Common myeloid progenitor, CD34-positive (primary cell): ENCODE results near the gene RASSF8.

Experiments used
- CTCF ChIA-PET: fragments of 350-600 bp; sonication (Branson Sonifier 250); formaldehyde crosslinking; loops from one replicate; lab custom pipeline; 2021; ENCODE audit warnings: antibody characterized with exemption; lab: Charles Lee
- POLR2A ChIA-PET: fragments of 350-600 bp; sonication (Branson Sonifier 250); formaldehyde crosslinking; loops from one replicate; lab custom pipeline; 2021; ENCODE audit warnings: antibody characterized with exemption; lab: Charles Lee
- DNase-seq, 3 donors: peaks; one replicate each; pipeline versions ENCODE4 v3.0.0 to v3.0.0-alpha.2; 2013
- H3K27ac ChIP-seq, 2 experiments: 1 replicate in 1 of 2; 2 replicates in 1 of 2; pipeline ENCODE4 v1.7.0; 2013; ENCODE audit warnings: inconsistent platforms in 2 of 2, low read length in 2 of 2, mild to moderate bottlenecking in 2 of 2, low read depth in 1 of 2, moderate library complexity in 1 of 2; ENCODE audit not compliant: severe bottlenecking in 2 of 2, insufficient read depth in 1 of 2, poor library complexity in 1 of 2
- H3K27me3 ChIP-seq, 5 experiments: replicated peaks in 2 of 5; 1 replicate in 3 of 5; 2 replicates in 2 of 5; pipeline versions ENCODE4 v1.6.1 to v1.7.0; 2013; ENCODE audit warnings: low read length in 4 of 5, mild to moderate bottlenecking in 2 of 5, moderate library complexity in 2 of 5, inconsistent platforms in 1 of 5; ENCODE audit not compliant: insufficient read depth in 5 of 5, control insufficient read depth in 4 of 5
- H3K36me3 ChIP-seq, 4 experiments: 1 replicate in 2 of 4; 2 replicates in 2 of 4; pipeline versions ENCODE4 v1.6.1 to v1.7.0; 2013; ENCODE audit warnings: low read length in 3 of 4, control low read depth in 1 of 4, mild to moderate bottlenecking in 1 of 4; ENCODE audit not compliant: control insufficient read depth in 4 of 4, insufficient read depth in 4 of 4
- H3K4me1 ChIP-seq, 4 experiments: 1 replicate in 3 of 4; 2 replicates in 1 of 4; pipeline versions ENCODE4 v1.6.1 to v1.7.1; 2013; ENCODE audit warnings: low read length in 3 of 4, mild to moderate bottlenecking in 3 of 4, control low read depth in 1 of 4, inconsistent platforms in 1 of 4, moderate library complexity in 1 of 4; ENCODE audit not compliant: control insufficient read depth in 4 of 4, insufficient read depth in 4 of 4; ENCODE audit errors: control extremely low read depth in 1 of 4
- H3K4me3 ChIP-seq, 7 experiments: 1 replicate in 4 of 7; 2 replicates in 3 of 7; pipeline versions ENCODE4 v1.5.1 to v1.7.0; 2013; ENCODE audit warnings: mild to moderate bottlenecking in 7 of 7, low read length in 6 of 7, moderate library complexity in 6 of 7, inconsistent platforms in 2 of 7, low read depth in 2 of 7, control low read depth in 1 of 7; ENCODE audit not compliant: insufficient read depth in 4 of 7, control insufficient read depth in 1 of 7; ENCODE audit errors: extremely low read depth in 1 of 7
- H3K9me3 ChIP-seq, 5 experiments: 1 replicate in 4 of 5; 2 replicates in 1 of 5; pipeline versions ENCODE4 v1.6.1 to v1.7.1; 2013; ENCODE audit warnings: low read length in 4 of 5, mild to moderate bottlenecking in 2 of 5, inconsistent platforms in 1 of 5, low read depth in 1 of 5, moderate library complexity in 1 of 5; ENCODE audit not compliant: control insufficient read depth in 4 of 5, insufficient read depth in 2 of 5; ENCODE audit errors: control extremely low read depth in 1 of 5
- WGBS: methylation state at CpG from one replicate; pipeline ENCODE4 v1.1.5; 2013; ENCODE audit not compliant: insufficient coverage; 5-methylcytosine and 5-hydroxymethylcytosine counted together

Gene RASSF8

DNA sequence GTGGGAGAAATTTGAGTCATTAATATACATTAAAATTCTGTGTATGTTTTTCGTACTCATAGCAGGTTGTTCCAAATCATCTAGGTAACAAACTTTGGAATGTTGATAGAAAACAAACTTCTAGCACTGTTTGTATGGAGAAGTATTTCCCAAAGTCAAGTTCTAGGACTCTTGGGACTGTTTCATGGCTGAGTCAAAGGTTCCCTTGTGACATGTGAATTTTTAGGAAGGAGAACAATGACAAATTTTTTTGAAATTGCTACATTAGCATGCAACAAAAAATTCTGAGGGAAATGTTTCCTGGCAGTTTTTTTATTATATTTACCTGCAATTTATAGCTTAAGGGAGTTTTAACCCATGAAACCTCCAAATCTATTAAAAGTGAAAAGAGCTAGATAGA, 73.8 kb downstream of the RASSF8 start:
- POLR2A ChIA-PET, result no interaction called here
- WGBS, result no CpG with 5 or more reads among the region's 1 CpG
- H3K27ac ChIP-seq, result no peak overlapping the region
- CTCF ChIA-PET, result interaction anchor here (1.1 to 6.4 kb wide), 2 partner anchors 12 to 597 kb away, joined by 3 to 45 read pairs; no protein-coding TSS in a partner anchor
- no peaks in the 10 kb centered on the region for H3K36me3 ChIP-seq
- no peak for DNase-seq
- H3K9me3 ChIP-seq, result no peaks in the 10 kb centered on the region
- no peak overlapping the region for H3K4me3 ChIP-seq
- H3K4me1 ChIP-seq, result no peaks in the 10 kb centered on the region
- no peaks in the 10 kb centered on the region for H3K27me3 ChIP-seq

DNA sequence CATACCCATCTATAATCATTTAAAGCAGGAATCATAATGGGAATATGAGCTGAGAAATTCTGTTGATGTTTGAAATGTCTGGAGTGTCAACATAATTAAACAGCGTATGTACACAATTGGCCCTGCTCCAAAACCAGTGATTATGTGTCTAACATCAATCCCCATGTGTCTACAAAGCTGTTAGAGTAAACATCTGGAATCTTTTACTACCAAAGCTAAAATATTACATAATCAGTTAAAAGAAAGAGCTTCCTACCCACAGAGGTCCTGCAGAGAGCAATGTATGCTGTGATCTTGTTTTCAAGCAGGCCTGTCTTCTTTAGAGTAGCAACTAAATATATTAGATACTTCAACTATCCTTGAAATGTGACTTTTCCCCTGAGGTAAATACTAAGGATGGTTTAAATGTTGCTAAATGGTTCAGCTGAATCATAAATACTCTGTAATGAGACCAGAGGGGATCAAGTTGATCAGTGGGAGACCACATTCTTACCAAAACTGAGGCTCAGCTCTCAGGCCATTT, 74.3 kb downstream of the RASSF8 start:
- CTCF ChIA-PET, result interaction anchor here (1.1 to 6.4 kb wide), 4 partner anchors 12 to 597 kb away, joined by 3 to 45 read pairs (median 5); no protein-coding TSS in a partner anchor
- H3K4me3 ChIP-seq, result no peak overlapping the region
- H3K4me1 ChIP-seq, result no peaks in the 10 kb centered on the region
- POLR2A ChIA-PET, result interaction anchor here (0.6 kb wide), 1 partner anchor 69 kb away, joined by 3 read pairs; no protein-coding TSS in a partner anchor
- H3K36me3 ChIP-seq, result no peaks in the 10 kb centered on the region
- H3K27me3 ChIP-seq, result no peaks in the 10 kb centered on the region
- no peak overlapping the region for H3K27ac ChIP-seq
- H3K9me3 ChIP-seq, result no peaks in the 10 kb centered on the region
- WGBS, result no CpG with 5 or more reads among the region's 1 CpG
- DNase-seq, result no peak

DNA sequence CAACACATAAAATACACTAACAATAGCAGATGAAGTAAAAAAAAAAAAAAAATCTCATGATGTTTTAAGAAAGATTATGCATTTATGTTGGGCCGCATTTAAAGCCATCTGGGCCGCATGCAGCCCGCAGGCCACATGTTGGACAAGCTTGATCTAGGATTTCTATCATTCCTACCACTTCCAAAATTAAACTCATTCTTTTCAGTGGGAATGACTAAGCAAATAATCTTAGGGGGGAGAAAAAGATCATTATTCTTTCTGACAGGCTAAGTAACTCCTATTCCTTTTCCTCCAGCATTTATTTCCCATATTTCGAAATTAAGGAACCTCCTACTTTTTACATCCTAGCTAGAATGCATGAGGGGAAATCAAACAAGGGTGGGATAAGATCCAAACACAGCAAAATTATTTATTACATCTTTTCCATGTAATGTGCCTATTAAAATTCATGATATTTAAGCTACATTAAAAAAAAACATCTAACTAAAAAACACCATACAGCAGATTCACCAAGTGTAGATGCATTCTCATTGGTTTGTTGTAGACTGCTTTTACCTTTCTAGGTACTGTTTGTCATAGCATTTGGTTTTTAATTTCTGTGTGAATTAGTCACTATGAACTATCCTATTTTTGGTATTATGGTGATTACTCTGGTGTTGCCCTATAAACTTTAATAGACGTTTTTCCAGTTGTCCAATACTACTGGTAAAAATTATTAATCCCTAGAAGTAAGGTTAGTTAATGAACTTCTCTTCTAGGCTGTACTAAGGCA, 76.1 kb downstream of the RASSF8 start:
- Histone ChIP-seq H3K4me1 (no peaks in the 10 kb centered on the region), H3K9me3 (no peaks in the 10 kb centered on the region), H3K36me3 (no peaks in the 10 kb centered on the region), H3K4me3 (no peak overlapping the region), H3K27me3 (no peaks in the 10 kb centered on the region), H3K27ac (no peak overlapping the region)
- ChIA-PET POLR2A (no interaction called here), CTCF (interaction anchor here (0.7 to 6.4 kb wide), 3 partner anchors 595 to 635 kb away, joined by 3 to 45 read pairs (median 5); no protein-coding TSS in a partner anchor)
- WGBS, result 100% methylated on average over 1 of the region's 5 CpGs
- no peak for DNase-seq

DNA sequence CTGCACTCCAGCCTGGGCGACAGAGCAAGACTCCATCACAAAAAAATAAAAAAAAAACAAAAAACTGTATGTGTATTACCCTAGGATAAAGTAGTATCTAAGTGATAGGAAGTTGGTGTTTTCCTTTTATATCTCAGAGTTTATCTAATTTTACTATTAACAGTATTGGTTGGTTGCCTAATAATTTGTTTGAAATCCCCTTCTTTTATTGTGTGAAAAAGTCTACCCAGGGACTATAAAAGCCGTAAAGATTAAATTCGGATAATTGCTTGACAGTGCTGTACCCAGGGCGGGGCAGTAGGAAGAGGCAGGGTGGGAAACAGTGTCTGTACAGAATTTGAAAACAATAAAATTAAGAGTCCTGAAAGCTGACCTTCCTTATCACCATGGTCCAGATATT, 78.4 kb downstream of the RASSF8 start:
- Histone ChIP-seq H3K4me3 (no peak overlapping the region), H3K27me3 (no peaks in the 10 kb centered on the region), H3K4me1 (no peaks in the 10 kb centered on the region), H3K27ac (no peak overlapping the region), H3K9me3 (no peaks in the 10 kb centered on the region), H3K36me3 (no peaks in the 10 kb centered on the region)
- POLR2A ChIA-PET, result no interaction called here
- WGBS, result 100% methylated on average over 1 of the region's 4 CpGs
- no peak for DNase-seq
- CTCF ChIA-PET, result interaction anchor here (1.1 to 6.4 kb wide), 4 partner anchors 10 to 663 kb away, joined by 3 to 45 read pairs (median 4); no protein-coding TSS in a partner anchor

DNA sequence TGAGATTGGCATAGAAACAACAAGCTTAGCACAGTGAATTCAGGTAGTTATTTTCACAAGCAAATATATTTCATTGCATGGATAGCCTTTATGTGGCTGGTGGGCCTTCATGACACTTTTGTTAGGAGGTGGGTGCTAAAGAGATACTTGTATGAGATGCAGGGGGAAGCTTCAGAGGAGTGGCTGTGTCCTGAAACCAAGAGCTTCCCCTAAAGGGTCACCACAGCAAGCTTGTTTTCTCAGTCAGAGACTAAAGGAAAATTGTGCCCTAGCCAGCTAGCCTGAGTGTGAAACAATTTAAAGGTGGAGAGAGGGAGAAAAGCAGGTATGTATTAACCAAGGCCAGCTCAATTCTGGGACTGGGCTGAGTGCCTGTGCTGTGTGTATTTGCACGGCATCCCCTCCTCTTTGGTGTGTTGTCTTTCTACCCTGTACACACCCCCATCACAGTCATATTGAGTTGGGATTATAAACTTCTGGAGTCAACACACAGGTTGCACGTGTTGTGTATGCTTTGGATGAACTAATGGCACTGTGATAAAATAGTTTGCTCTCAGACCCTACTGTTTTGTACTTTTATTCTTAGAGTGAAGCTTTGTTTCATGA, 79.2 kb downstream of the RASSF8 start:
- no peak for DNase-seq
- POLR2A ChIA-PET, result no interaction called here
- Histone ChIP-seq H3K27ac (no peak overlapping the region), H3K9me3 (no peaks in the 10 kb centered on the region), H3K4me1 (no peaks in the 10 kb centered on the region), H3K4me3 (no peak overlapping the region), H3K36me3 (no peaks in the 10 kb centered on the region), H3K27me3 (no peaks in the 10 kb centered on the region)
- CTCF ChIA-PET, result interaction anchor here (1.1 to 1.8 kb wide), 6 partner anchors 9 to 662 kb away, joined by 3 to 4 read pairs (median 3); no protein-coding TSS in a partner anchor
- WGBS, result no CpG with 5 or more reads among the region's 2 CpGs

DNA sequence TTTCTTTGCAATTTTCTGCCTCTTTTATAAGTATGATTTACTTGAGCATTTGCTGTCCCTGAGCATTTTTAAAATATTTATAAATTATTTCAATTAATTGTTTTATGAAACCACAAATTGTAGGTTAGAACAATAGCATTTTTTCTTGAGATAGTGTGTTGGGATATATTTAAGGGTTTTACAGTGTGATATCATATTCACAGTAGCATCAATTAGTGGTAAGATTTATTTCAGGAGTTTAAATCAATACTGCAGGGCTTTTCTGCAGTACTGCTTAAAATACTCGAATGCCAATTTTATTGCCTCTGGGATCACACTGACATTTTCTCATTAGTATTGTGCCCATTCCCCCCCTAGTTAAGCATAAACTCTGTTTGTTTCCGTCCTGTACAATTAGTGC, 84.2 kb downstream of the RASSF8 start:
- ChIA-PET POLR2A (no interaction called here), CTCF (no interaction called here)
- Histone ChIP-seq H3K9me3 (no peaks in the 10 kb centered on the region), H3K27ac (no peak overlapping the region), H3K27me3 (no peaks in the 10 kb centered on the region), H3K4me1 (no peaks in the 10 kb centered on the region), H3K36me3 (no peaks in the 10 kb centered on the region), H3K4me3 (no peak overlapping the region)
- WGBS, result 95% methylated on average over 2 of the region's 2 CpGs
- DNase-seq, result no peak
